KMS-11 (cell line): ENCODE data around the gene ARG2.

Experiments
- H2AFZ ChIP-seq: fragments of 200-600 bp; sonication (generic); 2 replicates; pipeline ENCODE4 v1.6.1; 2016; ENCODE audit warnings: antibody characterized with exemption, mixed run types, low read depth
- H3K27ac ChIP-seq: fragments of 200-600 bp; sonication (generic); 2 replicates; pipeline ENCODE4 v1.6.1; 2016; ENCODE audit warnings: mild to moderate bottlenecking, mixed run types
- H3K27me3 ChIP-seq: fragments of 200-600 bp; sonication (generic); 2 replicates; pipeline ENCODE4 v1.6.1; 2017; ENCODE audit warnings: mild to moderate bottlenecking, low read depth, mixed run types, moderate library complexity; ENCODE audit not compliant: insufficient read depth
- H3K36me3 ChIP-seq: fragments of 200-600 bp; sonication (generic); 2 replicates; pipeline ENCODE4 v1.6.1; 2017; ENCODE audit warnings: mild to moderate bottlenecking, mixed run types; ENCODE audit not compliant: insufficient read depth
- H3K4me1 ChIP-seq: fragments of 200-600 bp; sonication (generic); 2 replicates; pipeline ENCODE4 v1.6.1; 2016; ENCODE audit warnings: mild to moderate bottlenecking, low read depth, mixed run types; ENCODE audit not compliant: poor library complexity, severe bottlenecking
- H3K4me2 ChIP-seq: fragments of 200-600 bp; sonication (generic); 2 replicates; pipeline ENCODE4 v1.7.0; 2016; ENCODE audit warnings: mild to moderate bottlenecking, mixed run types
- H3K4me3 ChIP-seq: fragments of 200-600 bp; sonication (generic); IDR thresholded peaks from 2 replicates; pipeline ENCODE4 v1.6.1; 2017; ENCODE audit warnings: low read depth, low read length, mixed read lengths; ENCODE audit not compliant: insufficient read depth
- H3K79me2 ChIP-seq: fragments of 200-600 bp; sonication (generic); 2 replicates; pipeline ENCODE4 v1.6.1; 2016; ENCODE audit warnings: low read depth, mixed run types; ENCODE audit not compliant: insufficient read depth
- H3K9ac ChIP-seq: fragments of 200-600 bp; sonication (generic); 2 replicates; pipeline ENCODE4 v1.6.1; 2016; ENCODE audit warnings: mild to moderate bottlenecking, mixed run types
- H4K20me1 ChIP-seq: fragments of 200-600 bp; sonication (generic); 2 replicates; pipeline ENCODE4 v1.6.1; 2016; ENCODE audit warnings: mild to moderate bottlenecking, mixed run types; ENCODE audit not compliant: insufficient read depth
- CTCF ChIP-seq: fragments of 200-600 bp; sonication (generic); conservative IDR thresholded peaks from 2 replicates; pipeline ENCODE4 v1.6.1; 2017; ENCODE audit warnings: low read depth, mild to moderate bottlenecking, antibody characterized with exemption, low read length, moderate library complexity, mixed read lengths

Gene ARG2

DNA sequence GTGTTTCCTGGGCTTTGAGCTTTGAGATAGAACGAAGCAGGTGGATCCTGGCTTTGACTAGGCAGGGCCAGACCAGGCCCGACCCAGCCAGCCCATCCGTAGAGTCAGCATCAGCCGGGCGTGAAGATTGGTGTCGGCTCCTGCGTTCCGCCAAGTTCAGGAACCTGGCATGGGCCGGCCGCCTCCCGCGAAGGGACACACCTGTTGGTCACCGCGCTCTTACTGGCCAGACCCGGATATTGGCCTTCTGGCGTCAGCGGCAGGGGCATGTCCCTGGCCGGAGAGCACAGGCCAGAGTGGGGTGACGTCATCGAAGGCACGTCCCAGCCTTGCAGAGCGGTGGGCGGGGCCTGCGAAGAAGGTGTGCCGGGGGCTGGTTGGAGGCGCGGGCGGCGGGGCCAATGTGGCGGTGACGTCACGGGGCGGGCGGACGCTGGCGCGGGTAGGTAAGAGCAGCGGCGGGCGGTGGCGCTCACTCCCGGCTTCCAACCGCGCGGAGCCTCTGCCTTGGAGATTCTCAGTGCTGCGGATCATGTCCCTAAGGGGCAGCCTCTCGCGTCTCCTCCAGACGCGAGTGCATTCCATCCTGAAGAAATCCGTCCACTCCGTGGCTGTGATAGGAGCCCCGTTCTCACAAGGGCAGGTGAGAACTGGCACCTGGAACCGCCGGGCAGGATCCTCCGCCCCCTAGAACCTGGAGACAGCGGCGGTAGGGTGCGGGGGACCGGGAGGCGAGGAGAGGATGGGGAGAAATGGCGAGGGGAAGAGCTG lies at the start of gene ARG2:
ARG2 (plus strand) TSS at position 475 of the 771 bp plus-strand sequence; CDS start at position 533, 58 bp downstream.
- Histone ChIP-seq H4K20me1 (no peaks in the 10 kb centered on the region), H3K27ac (peak within 1 kb of the TSS; percentile 39; the same call in 1 of the 2 replicates)
- TF ChIP-seq CTCF, result no peak

DNA sequence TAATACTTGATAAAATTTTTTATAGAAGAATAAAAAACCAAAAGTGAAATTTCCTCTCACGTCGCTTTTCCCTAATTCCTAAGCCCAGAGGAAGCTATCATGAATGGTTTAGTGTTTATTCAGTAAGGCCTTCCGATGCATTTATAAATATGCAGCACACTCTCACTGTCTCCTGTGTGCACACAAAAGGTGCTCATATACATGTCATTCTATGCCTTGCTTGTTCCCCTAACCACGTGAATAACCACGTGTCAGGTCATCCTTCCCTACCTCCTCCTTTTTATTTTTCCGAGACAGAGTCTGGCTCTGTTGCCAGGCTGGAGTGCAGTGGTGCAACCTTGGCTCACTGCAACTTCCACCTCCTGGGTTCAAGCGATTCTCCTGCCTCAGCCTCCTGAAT lies 49.3 kb upstream of the ARG2 start:
- H3K27ac ChIP-seq, result no peak overlapping the region
- no peak for TF ChIP-seq CTCF
- H4K20me1 ChIP-seq, result no peaks in the 10 kb centered on the region
- no peaks in the 10 kb centered on the region for H3K27me3 ChIP-seq
- H2AFZ ChIP-seq, result no peak overlapping the region
- H3K4me1 ChIP-seq, result no peaks in the 10 kb centered on the region
- no peak overlapping the region for H3K4me3 ChIP-seq
- no peak overlapping the region for H3K4me2 ChIP-seq
- no peak overlapping the region for H3K9ac ChIP-seq
- no peaks in the 10 kb centered on the region for H3K36me3 ChIP-seq
- no peaks in the 10 kb centered on the region for H3K79me2 ChIP-seq

More for the DNA sequence above, at the start of gene ARG2:
- Histone ChIP-seq H3K79me2 (no peaks in the 10 kb centered on the region), H2AFZ (peak within 1 kb of the TSS; percentile 83), H3K27me3 (no peaks in the 10 kb centered on the region; the same call in 1 of the 2 replicates), H3K4me1 (peaks cover 16% of the 10 kb centered on the region), H3K9ac (peak within 1 kb of the TSS; percentile 44; the same call in 1 of the 2 replicates), H3K36me3 (no peaks in the 10 kb centered on the region), H3K4me3 (no peak within 1 kb of the TSS), H3K4me2 (peak within 1 kb of the TSS; percentile 80)

DNA sequence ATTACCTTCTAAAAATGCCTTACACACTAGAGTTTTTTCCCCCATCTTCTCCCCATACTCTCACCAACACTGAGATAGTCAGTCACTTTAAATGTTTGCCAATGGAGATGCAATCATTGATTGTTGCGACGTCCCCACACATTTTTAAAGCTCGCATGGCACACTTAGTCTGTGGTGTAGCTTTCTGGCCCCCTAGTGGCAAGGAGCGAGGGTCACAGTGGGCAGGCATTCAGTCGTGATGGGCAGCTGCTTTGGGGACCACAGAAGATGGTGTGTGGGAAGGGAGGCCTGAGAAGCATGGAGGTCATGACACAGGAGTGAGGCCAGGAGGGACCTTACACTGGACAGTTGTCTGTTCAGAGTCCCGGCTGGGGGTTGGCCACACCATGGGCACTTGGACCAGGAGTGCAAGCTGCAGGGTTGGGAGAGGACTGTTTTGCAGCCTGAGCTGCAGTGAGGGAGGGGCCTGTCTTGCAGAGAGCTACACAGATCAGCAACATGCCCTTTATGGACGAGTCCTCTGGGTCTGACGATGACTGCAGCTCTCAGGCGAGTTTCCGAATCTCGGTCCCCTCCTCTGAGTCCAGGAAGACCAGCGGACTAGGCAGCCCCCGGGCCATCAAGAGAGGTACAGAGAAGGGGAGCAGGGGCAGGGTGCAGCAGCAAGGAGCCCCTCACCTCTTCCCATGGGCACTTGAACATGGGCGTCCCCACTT lies 48.3 kb upstream of the ARG2 start:
- no peak overlapping the region for H3K4me3 ChIP-seq
- no peak overlapping the region for H2AFZ ChIP-seq

DNA sequence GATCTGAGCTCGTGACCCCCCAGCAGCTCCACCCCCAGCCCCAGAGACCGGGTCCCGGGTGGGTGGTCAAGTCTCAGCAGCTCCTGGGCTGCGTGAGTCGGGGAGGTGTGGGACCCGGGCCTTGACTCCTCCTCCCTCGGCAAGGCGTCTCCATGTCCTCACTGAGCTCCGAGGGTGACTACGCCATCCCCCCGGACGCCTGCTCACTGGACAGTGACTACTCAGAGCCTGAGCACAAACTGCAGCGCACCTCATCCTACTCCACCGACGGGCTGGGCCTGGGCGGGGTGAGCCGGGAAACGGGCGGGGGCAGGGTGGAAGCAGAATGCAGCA lies 47.8 kb upstream of the ARG2 start:
- Histone ChIP-seq H3K4me1 (no peaks in the 10 kb centered on the region), H3K27ac (no peak overlapping the region), H2AFZ (no peak overlapping the region), H3K4me3 (no peak overlapping the region), H3K27me3 (no peaks in the 10 kb centered on the region), H3K9ac (no peak overlapping the region), H3K4me2 (no peak overlapping the region), H3K36me3 (no peaks in the 10 kb centered on the region), H3K79me2 (no peaks in the 10 kb centered on the region), H4K20me1 (no peaks in the 10 kb centered on the region)
- no peak for TF ChIP-seq CTCF

More for the DNA sequence above, 48.3 kb upstream of the ARG2 start:
- TF ChIP-seq CTCF, result peak; percentile 88
- no peaks in the 10 kb centered on the region for H3K4me1 ChIP-seq
- H3K36me3 ChIP-seq, result no peaks in the 10 kb centered on the region
- no peaks in the 10 kb centered on the region for H3K27me3 ChIP-seq
- H3K79me2 ChIP-seq, result no peaks in the 10 kb centered on the region
- no peak overlapping the region for H3K9ac ChIP-seq
- no peak overlapping the region for H3K4me2 ChIP-seq
- H4K20me1 ChIP-seq, result no peaks in the 10 kb centered on the region
- H3K27ac ChIP-seq, result no peak overlapping the region
